ENCODE measurements around the gene HS3ST6.
"Not testable (repeated sequence)": the region's sequence is repeated elsewhere in the genome, so short reads cannot be mapped to it uniquely, and the experiment has no call there.

HS3ST6 gene

DNA sequence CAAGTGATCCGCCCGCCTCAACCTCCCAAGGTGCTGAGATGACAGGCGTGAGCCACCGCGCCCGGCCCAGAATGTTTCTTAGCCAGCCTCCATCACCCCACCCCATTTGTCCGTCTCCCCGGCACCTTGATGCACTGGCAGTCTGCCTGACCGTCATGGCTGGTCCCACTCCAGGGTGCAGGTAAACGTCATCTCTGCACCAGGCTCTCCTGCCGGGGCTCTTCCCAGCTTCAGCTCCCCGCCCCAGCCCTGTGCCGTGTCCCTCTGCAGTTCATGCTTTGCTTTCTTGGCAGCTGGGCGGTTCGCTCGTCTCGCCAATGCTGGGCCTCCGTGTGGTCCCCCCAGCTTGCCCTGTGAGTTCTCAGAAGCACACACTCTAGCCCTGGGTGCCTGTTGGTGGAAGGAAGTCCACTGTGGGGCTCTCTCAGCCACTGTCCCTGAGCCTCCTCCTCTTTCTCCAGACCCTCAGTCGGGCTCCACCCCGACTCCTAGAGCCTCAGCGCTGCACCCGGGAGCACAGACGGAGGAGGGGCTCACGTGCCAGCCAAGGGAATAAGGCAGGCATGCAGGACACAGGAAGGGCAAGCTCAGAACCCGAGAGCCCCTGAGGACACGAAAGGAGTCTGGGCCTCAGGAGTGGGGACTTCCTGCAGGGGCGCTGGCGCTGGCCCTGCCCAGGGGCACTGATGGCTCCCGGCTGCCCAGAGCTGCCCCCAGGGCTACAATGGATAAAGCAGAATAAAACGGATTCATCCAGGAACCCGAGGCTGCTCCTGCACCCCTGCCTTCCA lies 12.0 kb downstream of the HS3ST6 start:
- peak in 1 of 2 experiments; percentile 62 for DNase-seq

GRCh38 chr16:1903845-1904840 lies 14.1 kb downstream of the HS3ST6 start:
- DNase-seq, result no peak

GRCh38 chr16:1903220-1903574 lies 15.0 kb downstream of the HS3ST6 start:
- no peak for DNase-seq

DNA sequence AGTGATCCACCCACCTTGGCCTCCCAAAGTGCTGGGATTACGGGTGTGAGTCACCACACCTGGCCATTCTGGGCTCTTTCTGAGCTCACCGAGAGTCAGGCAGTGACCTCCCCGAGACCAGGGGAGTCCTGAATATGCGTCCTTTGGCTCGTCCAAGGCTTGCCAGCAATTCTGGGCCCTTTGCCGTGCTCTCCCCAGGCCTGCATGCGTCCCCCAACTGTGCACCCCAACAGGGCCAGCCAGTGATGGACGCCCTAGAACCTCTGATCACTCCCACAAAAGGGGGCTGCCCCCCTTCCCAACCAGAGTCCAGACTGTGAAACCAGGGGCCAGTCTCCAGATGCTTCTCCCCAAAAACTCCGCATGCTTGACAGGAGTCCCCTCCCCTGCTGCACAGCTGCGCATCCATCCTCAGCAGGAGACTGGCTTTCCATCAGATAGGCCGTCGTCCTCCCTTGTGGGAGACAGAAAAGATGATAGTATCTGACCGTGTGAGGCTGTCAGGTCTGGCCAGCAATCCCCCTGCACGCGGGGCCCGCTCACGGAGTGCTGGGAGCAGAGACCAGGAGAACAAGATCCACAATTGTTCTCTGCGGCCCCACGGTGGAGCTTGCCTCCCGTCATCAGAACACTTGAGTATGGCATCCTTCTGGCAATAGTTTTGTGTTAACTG lies 15.5 kb downstream of the HS3ST6 start:
- no peak for DNase-seq

DNA sequence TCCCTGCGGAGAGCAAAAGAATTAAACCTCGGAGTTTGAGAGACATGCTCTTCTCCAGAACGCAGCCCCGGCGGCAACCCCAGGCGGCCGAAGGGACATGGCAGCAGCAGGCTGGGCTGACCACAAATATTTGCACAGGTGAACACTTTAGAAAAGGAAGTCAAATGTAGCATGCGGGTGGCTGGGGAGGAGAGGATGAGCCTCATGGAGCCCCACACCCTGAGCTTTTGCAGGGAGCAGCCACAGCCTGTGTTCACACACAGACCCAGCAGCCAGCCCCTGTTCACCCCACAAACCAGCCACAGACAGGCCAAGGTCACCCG lies 17.8 kb downstream of the HS3ST6 start:
- DNase-seq, result peak; percentile 94 to 96

GRCh38 chr16:1899641-1900451 lies 18.4 kb downstream of the HS3ST6 start:
- peak; percentile 94 to 96 for DNase-seq

- not testable (repeated sequence) for DNase-seq
These were observed 20.5 kb downstream of the HS3ST6 start for GRCh38 chr16:1897692-1898091.

GRCh38 chr16:1895949-1896675 lies 22.1 kb downstream of the HS3ST6 start:
- no peak for DNase-seq

DNA sequence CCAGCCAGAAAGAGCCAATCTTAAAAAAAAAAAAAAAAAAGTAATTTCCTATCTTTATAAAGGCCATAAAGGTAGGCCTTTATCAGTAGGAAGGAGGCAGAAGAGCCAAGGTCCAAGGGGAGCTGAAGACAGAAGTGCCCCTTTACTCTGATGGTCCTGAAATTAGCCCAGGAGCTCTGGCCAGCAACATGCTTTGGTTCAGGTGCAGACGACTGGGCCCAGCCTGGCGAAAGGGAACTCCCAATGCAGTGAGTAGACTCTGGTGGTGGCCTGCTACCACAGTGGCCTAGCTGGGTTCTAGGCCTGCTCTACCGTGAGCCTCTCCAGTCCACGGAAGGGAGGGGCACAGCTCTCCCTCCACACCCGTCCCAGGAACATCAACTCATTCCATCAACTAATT lies 23.1 kb downstream of the HS3ST6 start:
- no peak for DNase-seq

GRCh38 chr16:1890708-1891050 lies 27.5 kb downstream of the HS3ST6 start:
- DNase-seq, result peak; percentile 97 to 98

DNA sequence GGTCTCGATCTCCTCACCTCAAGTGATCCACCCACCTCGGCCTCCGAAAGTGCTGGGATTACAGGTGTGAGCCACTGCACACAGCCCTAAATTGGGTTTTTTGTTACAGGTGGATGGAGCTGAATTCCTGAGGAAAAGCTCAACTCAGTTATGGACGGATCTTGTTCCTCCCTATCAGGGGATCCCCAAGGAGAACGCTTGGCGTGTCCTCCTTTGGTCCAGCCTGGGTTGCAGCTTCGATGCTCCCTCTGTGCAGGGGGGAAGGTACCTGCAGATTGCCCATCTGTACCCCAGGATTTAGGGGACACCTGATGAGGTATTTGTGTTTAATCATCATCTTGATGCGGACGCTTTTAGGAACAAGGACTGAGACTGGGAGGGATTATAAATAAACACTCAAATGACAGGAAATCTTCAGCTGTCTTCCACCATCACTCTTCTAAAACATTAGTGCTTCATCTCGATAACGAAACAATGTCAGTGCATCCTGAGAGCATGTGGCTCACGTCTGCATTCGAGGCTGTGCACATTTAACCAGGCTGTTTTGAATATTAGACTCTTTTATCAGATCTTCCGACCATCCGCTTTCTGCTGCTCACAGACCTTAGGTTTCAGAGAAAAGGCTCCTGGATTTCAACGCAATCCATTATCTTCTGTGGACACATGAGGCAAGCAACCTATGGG lies 28.0 kb downstream of the HS3ST6 start:
- DNase-seq, result peak; percentile 87 to 94

- DNase-seq, result no peak
These were observed 30.4 kb downstream of the HS3ST6 start for GRCh38 chr16:1887711-1888354.

GRCh38 chr16:1884889-1885288 lies 33.3 kb downstream of the HS3ST6 start:
- DNase-seq, result no peak

DNA sequence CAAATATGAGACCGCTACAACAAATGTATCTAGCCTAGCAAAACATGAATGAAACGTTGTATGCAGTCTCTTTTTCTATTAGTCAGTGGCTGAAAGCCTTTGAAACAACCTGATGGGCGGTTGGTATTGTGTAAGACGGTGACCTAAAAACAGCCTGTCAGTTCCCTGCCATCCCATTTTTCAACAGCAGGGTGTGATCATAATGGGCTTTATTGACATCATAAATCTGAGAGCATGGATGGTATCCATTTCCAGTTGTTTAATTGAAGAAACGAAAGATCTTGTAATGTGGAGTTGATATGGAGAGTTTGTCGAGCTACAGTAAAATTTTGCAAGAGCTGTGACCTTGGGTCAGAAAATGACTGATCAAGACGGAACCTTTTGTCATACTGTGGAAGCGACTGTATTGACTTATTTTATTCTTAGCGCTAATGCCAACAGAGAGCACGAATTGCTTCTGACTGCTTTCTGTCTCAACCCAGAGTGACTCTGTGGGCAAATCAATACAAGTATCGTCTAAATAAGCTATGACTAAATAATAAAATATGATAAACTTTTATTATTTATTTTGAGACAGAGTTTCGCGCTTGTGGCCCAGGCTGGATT lies 34.0 kb downstream of the HS3ST6 start:
- peak in 1 of 2 experiments; percentile 68 for DNase-seq

DNA sequence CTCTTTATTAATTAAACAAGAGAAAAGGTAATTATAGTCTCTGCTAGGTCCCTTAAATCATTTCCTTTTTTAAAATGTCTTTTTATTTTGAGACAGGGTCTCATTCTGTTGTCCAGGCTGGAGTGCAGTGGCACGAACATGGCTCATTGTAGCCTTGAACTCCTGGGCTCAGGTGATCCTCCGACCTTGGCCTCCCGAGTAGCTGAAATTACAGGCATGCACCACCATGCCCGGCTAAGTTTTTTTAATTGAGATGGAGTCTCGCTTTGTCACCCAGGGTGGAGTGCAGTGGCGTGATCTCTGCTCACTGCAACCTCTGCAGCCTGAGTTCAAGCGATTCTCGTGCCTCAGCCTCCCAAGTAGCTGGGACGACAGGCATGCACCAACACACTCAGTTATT lies 37.0 kb downstream of the HS3ST6 start:
- DNase-seq, result not testable (repeated sequence)

DNA sequence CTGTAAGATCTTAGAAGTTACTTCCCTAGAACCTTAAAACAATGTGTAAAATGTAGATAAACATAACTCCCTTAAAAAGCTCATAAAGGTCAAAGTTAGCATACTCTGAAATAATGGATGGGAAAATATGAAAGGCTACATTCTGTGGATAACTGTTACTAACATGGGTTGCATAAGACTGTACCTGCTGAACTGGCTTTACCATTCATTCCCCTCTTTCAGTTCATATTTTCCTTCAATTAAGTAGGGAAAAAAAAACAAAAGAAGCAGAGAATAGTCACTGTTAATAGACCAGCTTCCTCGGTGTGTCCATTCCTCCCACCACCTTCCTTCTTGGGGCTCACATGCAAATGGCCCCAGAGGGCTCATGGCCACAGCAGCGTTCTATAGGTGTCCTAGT lies 38.7 kb downstream of the HS3ST6 start:
- DNase-seq, result no peak

DNA sequence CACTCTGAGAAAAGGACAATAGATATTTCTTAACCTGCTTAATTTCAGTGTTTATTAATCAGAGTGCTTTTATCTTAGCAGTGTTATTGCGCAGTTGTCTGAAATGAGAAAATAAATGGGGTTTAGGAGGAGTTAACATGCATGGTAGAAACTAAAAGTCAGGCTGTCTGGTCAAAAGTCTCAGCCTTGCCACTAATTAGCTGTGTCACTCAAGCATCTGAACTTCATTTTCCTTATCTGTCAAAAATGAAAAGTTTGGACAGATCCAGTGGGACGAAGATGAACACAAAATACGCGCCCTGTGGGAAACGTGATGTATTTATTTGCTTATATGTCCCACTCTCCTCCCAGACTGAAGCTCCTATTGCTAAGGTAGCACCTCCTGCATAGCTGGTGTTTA lies 40.0 kb downstream of the HS3ST6 start:
- DNase-seq, result no peak

DNA sequence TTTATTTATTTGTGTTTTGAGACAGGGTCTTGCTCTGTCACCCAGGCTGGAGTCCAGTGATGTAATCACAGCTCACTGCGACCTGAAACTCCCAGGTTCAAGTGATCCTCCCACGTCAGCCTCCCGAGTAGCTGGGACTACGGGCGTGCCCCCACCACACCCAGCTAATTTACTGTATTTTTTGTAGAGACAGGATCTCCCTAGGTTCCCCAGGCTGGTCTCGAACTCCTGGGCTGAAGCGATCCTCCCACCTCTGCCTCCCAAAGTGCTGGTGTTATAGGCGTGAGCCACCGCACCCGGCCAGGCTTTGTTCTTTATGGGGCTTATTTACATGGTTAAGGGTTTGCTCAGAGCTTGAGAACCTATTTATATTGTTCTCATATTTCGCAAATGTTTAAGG lies 40.4 kb downstream of the HS3ST6 start:
- DNase-seq, result peak in 1 of 2 experiments; percentile 33

DNA sequence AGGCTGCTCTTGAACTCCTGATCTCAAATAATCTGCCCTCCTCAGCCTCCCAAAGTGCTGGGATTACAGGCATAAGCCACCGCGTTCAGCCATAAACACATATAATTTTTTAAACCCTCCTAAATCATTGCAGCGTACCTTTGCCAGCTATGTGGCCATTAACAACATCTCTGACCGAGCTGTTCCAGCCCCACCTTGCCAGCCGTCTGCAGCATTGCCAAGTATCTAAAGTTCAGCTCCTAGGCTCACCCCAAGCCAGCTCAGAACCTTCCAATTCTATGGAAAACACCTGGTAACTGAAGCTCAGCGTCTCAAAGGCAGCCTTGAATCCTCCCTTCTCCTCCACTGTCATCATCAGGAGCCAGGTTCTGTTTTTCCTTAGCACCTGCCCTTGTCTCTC lies 41.1 kb downstream of the HS3ST6 start:
- DNase-seq, result no peak

DNA sequence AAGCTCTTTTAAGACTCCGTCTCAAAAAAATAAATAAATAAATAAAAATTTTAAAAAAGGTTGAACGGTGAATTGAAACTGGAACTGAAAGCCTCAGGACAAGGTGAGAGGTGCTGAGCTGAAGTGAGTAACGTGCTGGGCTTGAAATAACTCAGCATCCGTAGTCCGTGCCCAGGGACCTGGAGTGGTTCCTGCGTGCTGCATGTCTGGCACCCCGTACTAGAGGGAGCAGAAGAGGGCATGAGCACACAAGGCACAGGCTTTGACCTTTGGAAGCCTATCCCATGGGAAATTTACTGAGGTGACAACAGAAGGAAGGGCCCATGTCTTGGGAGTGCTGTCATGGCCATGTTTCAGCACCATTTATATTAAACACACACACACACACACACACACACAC lies 41.7 kb downstream of the HS3ST6 start:
- DNase-seq, result no peak
